Hepatocyte (in vitro differentiated cells): ENCODE measurements around the gene GPRIN1.

Experiments
- CTCF ChIP-seq: fragments of 200-600 bp; sonication (generic); IDR thresholded peaks from 2 replicates; pipeline ENCODE4 v1.5.1; 2016; ENCODE audit warnings: antibody characterized with exemption, mild to moderate bottlenecking; ENCODE audit not compliant: poor library complexity
- EZH2phosphoT487 ChIP-seq: fragments of 200-600 bp; sonication (generic); IDR thresholded peaks from one replicate; pipeline ENCODE4 v1.6.1; 2018; ENCODE audit warnings: antibody characterized with exemption, mild to moderate bottlenecking, low read depth, moderate library complexity; ENCODE audit not compliant: unreplicated experiment, severe bottlenecking

- TF ChIP-seq CTCF (no peak), EZH2phosphoT487 (no peak)
Observed at GRCh38 chr5:176644294-176644693, 34.3 kb upstream of the GPRIN1 start.
